A549 (cell line): ENCODE results near the gene CCL8.

Source experiments
- CEBPB ChIP-seq, 2 experiments: fragments of >200 bp in 1 of 2; sonication (Bioruptor Twin) in 1 of 2; formaldehyde crosslinking in 1 of 2; IDR thresholded peaks; 2 replicates each; pipeline ENCODE4 v1.6.1; 2012 to 2016
- JUNB ChIP-seq: fragments of >200 bp; sonication (Bioruptor Twin); formaldehyde crosslinking; IDR thresholded peaks from 2 replicates; pipeline ENCODE4 v1.6.1; 2016
- PHF8 ChIP-seq: fragments of 200-600 bp; sonication (generic); IDR thresholded peaks from 2 replicates; pipeline ENCODE4 v1.6.1; 2016; ENCODE audit warnings: low read depth, mild to moderate bottlenecking, antibody characterized with exemption, moderate library complexity, borderline replicate concordance
- RAD21 ChIP-seq, 2 experiments: fragments of >200 bp in 1 of 2; sonication (Bioruptor Twin) in 1 of 2; formaldehyde crosslinking in 1 of 2; IDR thresholded peaks in 1 of 2; conservative IDR thresholded peaks in 1 of 2; 2 replicates in 1 of 2; 3 replicates in 1 of 2; pipeline ENCODE4 v1.6.1; 2012 to 2018; ENCODE audit warnings: inconsistent platforms in 1 of 2
- RARB ChIP-seq: fragments of 250-450 bp; sonication (Bioruptor Pico); IDR thresholded peaks from 2 replicates; pipeline ENCODE4 v1.8.0; 2021; ENCODE audit warnings: mild to moderate bottlenecking, moderate library complexity
- TF ChIP-seq, protein P1 (sequence below): fragments of >200 bp; sonication (Bioruptor Twin); formaldehyde crosslinking; IDR thresholded peaks from 3 replicates; pipeline ENCODE4 v1.5.1; 2016
- TF ChIP-seq, protein P2 (sequence below): IDR thresholded peaks from 2 replicates; pipeline ENCODE4 v1.6.1; 2012

DNA sequence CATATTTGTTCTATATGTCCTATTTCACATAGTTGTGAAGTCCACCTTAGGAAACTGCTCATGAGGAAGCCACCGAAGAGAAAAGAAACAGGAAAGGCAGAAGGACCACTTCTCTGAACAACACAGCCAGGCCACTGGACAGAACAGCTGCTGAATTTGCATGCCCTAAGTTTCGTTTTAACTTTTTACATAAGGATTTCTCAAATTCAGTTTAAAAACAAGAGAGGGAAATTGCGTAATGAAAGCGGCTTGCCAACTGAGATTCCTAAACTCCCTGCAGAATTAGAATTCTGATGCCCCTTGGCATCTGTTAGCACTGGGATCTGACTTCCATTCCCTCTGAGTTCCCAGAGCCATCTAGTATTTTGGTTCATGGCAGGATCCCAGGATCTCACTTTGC lies 5.0 kb upstream of the CCL8 start:
- no peak for TF ChIP-seq PHF8
- TF ChIP-seq, protein P1, sequence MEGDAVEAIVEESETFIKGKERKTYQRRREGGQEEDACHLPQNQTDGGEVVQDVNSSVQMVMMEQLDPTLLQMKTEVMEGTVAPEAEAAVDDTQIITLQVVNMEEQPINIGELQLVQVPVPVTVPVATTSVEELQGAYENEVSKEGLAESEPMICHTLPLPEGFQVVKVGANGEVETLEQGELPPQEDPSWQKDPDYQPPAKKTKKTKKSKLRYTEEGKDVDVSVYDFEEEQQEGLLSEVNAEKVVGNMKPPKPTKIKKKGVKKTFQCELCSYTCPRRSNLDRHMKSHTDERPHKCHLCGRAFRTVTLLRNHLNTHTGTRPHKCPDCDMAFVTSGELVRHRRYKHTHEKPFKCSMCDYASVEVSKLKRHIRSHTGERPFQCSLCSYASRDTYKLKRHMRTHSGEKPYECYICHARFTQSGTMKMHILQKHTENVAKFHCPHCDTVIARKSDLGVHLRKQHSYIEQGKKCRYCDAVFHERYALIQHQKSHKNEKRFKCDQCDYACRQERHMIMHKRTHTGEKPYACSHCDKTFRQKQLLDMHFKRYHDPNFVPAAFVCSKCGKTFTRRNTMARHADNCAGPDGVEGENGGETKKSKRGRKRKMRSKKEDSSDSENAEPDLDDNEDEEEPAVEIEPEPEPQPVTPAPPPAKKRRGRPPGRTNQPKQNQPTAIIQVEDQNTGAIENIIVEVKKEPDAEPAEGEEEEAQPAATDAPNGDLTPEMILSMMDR: no peak
- no peak for TF ChIP-seq RAD21 (conservative IDR thresholded peaks at IDR 0.05 in 1 of 2, IDR thresholded peaks at IDR 0.05 in 1 of 2)
- TF ChIP-seq JUNB: no peak
- peak in 1 of 2 experiments; percentile 48; a peak in 1 of 4 replicates for TF ChIP-seq CEBPB (IDR thresholded peaks at IDR 0.05)
- TF ChIP-seq RARB (CRISPR knock-in tag): no peak
- TF ChIP-seq, protein P2, sequence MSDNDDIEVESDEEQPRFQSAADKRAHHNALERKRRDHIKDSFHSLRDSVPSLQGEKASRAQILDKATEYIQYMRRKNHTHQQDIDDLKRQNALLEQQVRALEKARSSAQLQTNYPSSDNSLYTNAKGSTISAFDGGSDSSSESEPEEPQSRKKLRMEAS: no peak
